Measurements from ENCODE around the gene TNS3.

The TNS3 gene

DNA sequence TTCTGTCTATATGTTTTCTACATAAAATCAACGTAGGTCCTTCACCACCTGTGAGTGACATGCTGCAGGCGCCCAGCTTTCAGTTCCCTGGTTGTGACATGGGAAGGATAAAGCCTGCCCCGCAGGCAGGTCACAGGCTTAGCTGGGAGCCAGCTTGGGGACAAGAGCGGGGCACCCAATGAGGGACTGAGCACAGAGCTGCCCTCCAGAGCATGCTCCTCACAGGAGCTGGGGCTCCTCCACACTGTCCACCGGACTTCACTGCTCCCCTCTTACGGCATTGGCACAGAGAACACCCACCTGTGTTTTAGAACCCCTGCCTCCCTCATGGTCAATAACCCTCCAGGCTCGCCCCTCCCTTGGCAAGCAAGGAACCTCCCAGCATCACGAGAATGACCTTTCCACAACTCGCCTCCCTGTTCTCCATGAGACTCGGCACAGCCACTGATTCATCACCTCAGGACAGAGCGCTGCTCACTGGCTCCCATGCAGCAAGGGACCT lies 187.1 kb downstream of the TNS3 start:
- H3K4me3 ChIP-seq (ENCODE audit: low read depth, low read length), result no peak overlapping the region
- TF ChIP-seq POLR2A (IDR thresholded peaks at IDR 0.05; ENCODE audit: extremely low read depth, insufficient read length), result no peak
- TF ChIP-seq MAX (IDR thresholded peaks at IDR 0.05; ENCODE audit: low read depth, low read length), result no peak
- TF ChIP-seq, protein P1, sequence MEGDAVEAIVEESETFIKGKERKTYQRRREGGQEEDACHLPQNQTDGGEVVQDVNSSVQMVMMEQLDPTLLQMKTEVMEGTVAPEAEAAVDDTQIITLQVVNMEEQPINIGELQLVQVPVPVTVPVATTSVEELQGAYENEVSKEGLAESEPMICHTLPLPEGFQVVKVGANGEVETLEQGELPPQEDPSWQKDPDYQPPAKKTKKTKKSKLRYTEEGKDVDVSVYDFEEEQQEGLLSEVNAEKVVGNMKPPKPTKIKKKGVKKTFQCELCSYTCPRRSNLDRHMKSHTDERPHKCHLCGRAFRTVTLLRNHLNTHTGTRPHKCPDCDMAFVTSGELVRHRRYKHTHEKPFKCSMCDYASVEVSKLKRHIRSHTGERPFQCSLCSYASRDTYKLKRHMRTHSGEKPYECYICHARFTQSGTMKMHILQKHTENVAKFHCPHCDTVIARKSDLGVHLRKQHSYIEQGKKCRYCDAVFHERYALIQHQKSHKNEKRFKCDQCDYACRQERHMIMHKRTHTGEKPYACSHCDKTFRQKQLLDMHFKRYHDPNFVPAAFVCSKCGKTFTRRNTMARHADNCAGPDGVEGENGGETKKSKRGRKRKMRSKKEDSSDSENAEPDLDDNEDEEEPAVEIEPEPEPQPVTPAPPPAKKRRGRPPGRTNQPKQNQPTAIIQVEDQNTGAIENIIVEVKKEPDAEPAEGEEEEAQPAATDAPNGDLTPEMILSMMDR (IDR thresholded peaks at IDR 0.05; ENCODE audit: low read depth, low read length), result no peak
- TF ChIP-seq MYC (IDR thresholded peaks at IDR 0.05; ENCODE audit: low read depth, low read length), result no peak
- DNase-seq (ENCODE audit: low read depth), result no peak

DNA sequence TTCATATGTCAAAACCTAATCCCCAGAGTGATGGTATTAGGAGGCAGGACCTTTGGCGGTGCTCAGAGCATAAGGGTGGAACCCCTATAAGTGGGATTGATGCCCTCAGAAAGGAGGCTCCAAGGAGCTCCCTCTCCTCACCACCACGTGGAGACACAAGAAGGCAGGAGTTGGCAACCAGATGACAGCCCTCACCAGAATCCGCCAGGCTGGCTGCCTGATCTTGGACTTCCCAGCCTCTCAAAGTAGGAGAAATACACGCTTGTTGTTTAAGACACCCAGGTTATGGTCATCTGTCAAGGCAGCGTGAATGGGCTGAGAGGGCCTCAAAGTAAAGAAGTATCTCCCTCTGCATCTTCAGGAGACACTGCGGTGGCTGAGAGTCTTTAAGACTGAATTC lies 187.7 kb downstream of the TNS3 start:
- no peak for DNase-seq (ENCODE audit: low read depth)
- TF ChIP-seq, protein P1 (IDR thresholded peaks at IDR 0.05; ENCODE audit: low read depth, low read length), result no peak
- TF ChIP-seq MYC (IDR thresholded peaks at IDR 0.05; ENCODE audit: low read depth, low read length) (no peak), POLR2A (IDR thresholded peaks at IDR 0.05; ENCODE audit: extremely low read depth, insufficient read length) (no peak)
- H3K4me3 ChIP-seq (ENCODE audit: low read depth, low read length), result no peak overlapping the region

- no peak for DNase-seq (ENCODE audit: low read depth)
- H3K4me3 ChIP-seq (ENCODE audit: low read depth, low read length), result no peak overlapping the region
- TF ChIP-seq MYC (IDR thresholded peaks at IDR 0.05; ENCODE audit: low read depth, low read length), result no peak
- no peak for TF ChIP-seq MAX (IDR thresholded peaks at IDR 0.05; ENCODE audit: low read depth, low read length)
- TF ChIP-seq POLR2A (IDR thresholded peaks at IDR 0.05; ENCODE audit: extremely low read depth, insufficient read length), result no peak
- TF ChIP-seq, protein P1 (IDR thresholded peaks at IDR 0.05; ENCODE audit: low read depth, low read length), result no peak
Observed at GRCh38 chr7:47393406-47393805, 188.5 kb downstream of the TNS3 start.

DNA sequence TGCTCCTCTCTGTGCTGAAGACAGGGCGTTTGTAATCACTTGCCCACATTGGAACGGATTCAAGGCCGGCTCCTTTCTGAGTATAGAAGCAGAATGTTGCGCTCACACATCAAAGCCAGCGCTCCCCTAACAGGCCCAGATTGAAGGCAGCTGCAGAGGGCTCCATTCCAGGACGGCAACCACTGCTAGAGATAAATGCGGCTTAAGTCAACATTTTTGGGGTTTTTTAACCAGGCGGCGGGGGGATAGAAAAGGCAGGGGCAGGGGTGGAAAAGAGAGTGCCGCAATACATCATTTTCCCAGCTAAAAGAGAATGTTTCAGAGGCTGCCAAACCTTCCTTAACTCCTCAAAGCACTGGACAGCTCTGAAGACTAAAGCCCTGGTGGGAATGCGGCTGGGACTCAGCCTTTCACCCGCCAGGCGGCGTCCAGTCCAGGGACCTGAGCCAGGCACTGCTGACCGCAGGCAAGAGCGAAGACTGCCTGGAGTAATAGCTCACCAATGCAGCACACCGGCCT lies 189.6 kb downstream of the TNS3 start:
- no peak for DNase-seq (ENCODE audit: low read depth)
- TF ChIP-seq, protein P1 (IDR thresholded peaks at IDR 0.05; ENCODE audit: low read depth, low read length), result no peak
- 0 out of 2 replicates have a peak, but pooled peaks have one; percentile 28 for TF ChIP-seq MAX (IDR thresholded peaks at IDR 0.05; ENCODE audit: low read depth, low read length)
- no peak overlapping the region for H3K4me3 ChIP-seq (ENCODE audit: low read depth, low read length)

GRCh38 chr7:47391726-47392125 lies 190.2 kb downstream of the TNS3 start:
- no peak for TF ChIP-seq POLR2A (IDR thresholded peaks at IDR 0.05; ENCODE audit: extremely low read depth, insufficient read length)
- no peak for DNase-seq (ENCODE audit: low read depth)
- no peak overlapping the region for H3K4me3 ChIP-seq (ENCODE audit: low read depth, low read length)

GRCh38 chr7:47390914-47391313 lies 191.0 kb downstream of the TNS3 start:
- DNase-seq (ENCODE audit: low read depth), result no peak
- TF ChIP-seq MAX (IDR thresholded peaks at IDR 0.05; ENCODE audit: low read depth, low read length), result no peak
- no peak overlapping the region for H3K4me3 ChIP-seq (ENCODE audit: low read depth, low read length)

DNA sequence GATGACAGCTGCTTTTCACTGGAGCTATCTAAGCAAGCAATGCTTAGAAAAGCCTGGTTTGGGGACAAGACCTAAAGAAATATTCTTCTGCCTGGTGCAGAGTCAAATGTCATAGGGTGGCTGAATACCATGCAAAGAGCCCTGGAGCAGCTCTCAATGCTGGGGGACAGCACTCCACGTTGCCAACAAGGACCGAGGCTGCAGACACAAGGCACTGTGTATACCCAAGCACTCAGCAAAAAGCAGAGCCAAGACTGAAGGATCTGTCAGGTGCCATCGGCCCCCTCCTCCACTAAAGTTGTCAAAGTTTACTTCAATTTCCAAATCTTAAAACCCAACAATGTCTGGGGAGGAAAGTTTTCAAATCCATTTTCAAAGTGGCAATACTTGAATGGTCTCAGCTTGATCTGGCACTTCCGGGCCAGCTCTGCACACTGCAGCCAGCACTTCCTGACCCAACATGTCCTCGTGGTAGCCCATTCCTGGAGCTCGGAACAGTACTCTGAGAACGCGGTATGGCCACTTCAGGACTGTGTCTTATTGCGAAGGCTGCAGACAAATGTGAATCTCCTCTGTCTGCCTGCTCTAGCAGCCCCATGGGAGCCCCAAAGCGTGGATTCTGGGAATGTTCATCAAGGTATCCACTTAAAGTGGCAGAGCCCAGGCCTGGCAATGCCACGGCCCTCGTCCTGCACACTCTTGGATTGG lies 191.8 kb downstream of the TNS3 start:
- DNase-seq (ENCODE audit: low read depth), result no peak
- no peak overlapping the region for H3K4me3 ChIP-seq (ENCODE audit: low read depth, low read length)
- TF ChIP-seq, protein P1 (IDR thresholded peaks at IDR 0.05; ENCODE audit: low read depth, low read length), result no peak
- TF ChIP-seq MYC (IDR thresholded peaks at IDR 0.05; ENCODE audit: low read depth, low read length) (no peak), MAX (IDR thresholded peaks at IDR 0.05; ENCODE audit: low read depth, low read length) (no peak), POLR2A (IDR thresholded peaks at IDR 0.05; ENCODE audit: extremely low read depth, insufficient read length) (no peak)
